ENCODE results near the gene HIGD1B. TPM values are rescaled to one million over a fixed set of nuclear protein-coding genes. Genes with fewer than 3 reads are reported as not detected.

HIGD1B gene
- total RNA-seq, 1 donor from 2014 or later = not detected

GRCh38 chr17:44848961-44849489 is 1.3 kb downstream of the HIGD1B start:
- H3K27me3 Mint-ChIP-seq = peaks cover 2% of the 10 kb centered on the region
- H3K4me3 Mint-ChIP-seq (ENCODE audit: low read depth) = no peak overlapping the region
- no peaks in the 10 kb centered on the region for H3K4me1 Mint-ChIP-seq (ENCODE audit: low read depth)
- no peaks in the 10 kb centered on the region for H3K9me3 Mint-ChIP-seq (ENCODE audit: low read depth)
- DNase-seq (ENCODE audit: low spot score, unreplicated experiment) = no peak
- peaks cover 7% of the 10 kb centered on the region for H3K36me3 Mint-ChIP-seq (ENCODE audit: insufficient read depth)
- H3K27ac Mint-ChIP-seq = no peak overlapping the region
- TF ChIP-seq CTCF (IDR thresholded peaks at IDR 0.05; ENCODE audit: unreplicated experiment) = no peak

- peaks cover 2% of the 10 kb centered on the region for H3K27me3 Mint-ChIP-seq
- no peaks in the 10 kb centered on the region for H3K4me1 Mint-ChIP-seq (ENCODE audit: low read depth)
- DNase-seq (ENCODE audit: low spot score, unreplicated experiment) = no peak
- no peak overlapping the region for H3K27ac Mint-ChIP-seq
- TF ChIP-seq CTCF (IDR thresholded peaks at IDR 0.05; ENCODE audit: unreplicated experiment) = no peak
- no peaks in the 10 kb centered on the region for H3K9me3 Mint-ChIP-seq (ENCODE audit: low read depth)
- no peak overlapping the region for H3K4me3 Mint-ChIP-seq (ENCODE audit: low read depth)
- peaks cover 13% of the 10 kb centered on the region for H3K36me3 Mint-ChIP-seq (ENCODE audit: insufficient read depth)
These were observed 2.3 kb downstream of the HIGD1B start for GRCh38 chr17:44850025-44850424.

- Mint-ChIP-seq H3K27ac (no peak overlapping the region), H3K36me3 (ENCODE audit: insufficient read depth) (peaks cover 13% of the 10 kb centered on the region), H3K4me3 (ENCODE audit: low read depth) (no peak overlapping the region), H3K4me1 (ENCODE audit: low read depth) (no peaks in the 10 kb centered on the region), H3K9me3 (ENCODE audit: low read depth) (no peaks in the 10 kb centered on the region), H3K27me3 (peaks cover 2% of the 10 kb centered on the region)
- DNase-seq (ENCODE audit: low spot score, unreplicated experiment) = no peak
- no peak for TF ChIP-seq CTCF (IDR thresholded peaks at IDR 0.05; ENCODE audit: unreplicated experiment)
These were observed 2.9 kb downstream of the HIGD1B start for GRCh38 chr17:44850612-44851011.

- H3K4me3 Mint-ChIP-seq (ENCODE audit: low read depth) = no peak overlapping the region
These were observed 6.5 kb downstream of the HIGD1B start for GRCh38 chr17:44854192-44854591.

GRCh38 chr17:44859701-44860100 is 12.0 kb downstream of the HIGD1B start:
- Mint-ChIP-seq H3K9me3 (ENCODE audit: low read depth) (no peaks in the 10 kb centered on the region), H3K4me3 (ENCODE audit: low read depth) (no peak overlapping the region), H3K27ac (no peak overlapping the region), H3K27me3 (no peaks in the 10 kb centered on the region), H3K36me3 (ENCODE audit: insufficient read depth) (peaks cover 25% of the 10 kb centered on the region), H3K4me1 (ENCODE audit: low read depth) (no peaks in the 10 kb centered on the region)
- TF ChIP-seq CTCF (IDR thresholded peaks at IDR 0.05; ENCODE audit: unreplicated experiment) = no peak
- no peak for DNase-seq (ENCODE audit: low spot score, unreplicated experiment)

More at GRCh38 chr17:44854192-44854591, 6.5 kb downstream of the HIGD1B start:
- no peak overlapping the region for H3K27ac Mint-ChIP-seq
- TF ChIP-seq CTCF (IDR thresholded peaks at IDR 0.05; ENCODE audit: unreplicated experiment) = no peak
- no peaks in the 10 kb centered on the region for H3K9me3 Mint-ChIP-seq (ENCODE audit: low read depth)
- no peaks in the 10 kb centered on the region for H3K27me3 Mint-ChIP-seq
- no peak for DNase-seq (ENCODE audit: low spot score, unreplicated experiment)
- H3K36me3 Mint-ChIP-seq (ENCODE audit: insufficient read depth) = peaks cover 23% of the 10 kb centered on the region
- H3K4me1 Mint-ChIP-seq (ENCODE audit: low read depth) = no peaks in the 10 kb centered on the region

Data from progenitor cell of endocrine pancreas (in vitro differentiated cells).